OCI-LY3 (cell line): ENCODE results near the gene GABRR2.

Source experiments
- EZH2phosphoT487 ChIP-seq: fragments of 200-600 bp; shearing (Covaris generic); IDR thresholded peaks from 2 replicates; pipeline ENCODE4 v1.6.1; 2018; ENCODE audit warnings: antibody characterized with exemption, mixed run types, low read depth
- TF ChIP-seq, protein P1 (sequence below): fragments of 200-600, 300-600 bp; sonication (generic); IDR thresholded peaks from 2 replicates; pipeline ENCODE4 v1.5.1; 2014; ENCODE audit warnings: antibody characterized with exemption, low read length, low read depth

DNA sequence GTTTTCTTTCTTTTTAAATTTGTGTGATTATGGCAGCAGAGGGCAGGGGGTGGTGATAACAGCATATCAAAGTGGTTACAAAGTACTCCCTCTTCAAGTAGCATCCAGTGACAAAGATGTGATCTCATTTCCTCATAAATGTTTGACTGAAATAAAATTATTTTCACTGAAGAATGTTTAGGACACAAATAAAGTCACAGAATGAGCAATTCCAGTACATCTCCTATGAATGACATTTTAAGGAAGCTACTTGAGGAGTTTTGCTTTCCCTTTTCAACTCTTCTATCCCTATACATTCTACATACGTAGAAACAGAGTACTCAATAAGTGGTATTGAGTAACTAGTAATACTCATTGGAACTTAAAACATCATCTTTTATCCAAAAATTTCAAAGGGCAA, 13.9 kb upstream of the GABRR2 start:
- TF ChIP-seq, protein P1, sequence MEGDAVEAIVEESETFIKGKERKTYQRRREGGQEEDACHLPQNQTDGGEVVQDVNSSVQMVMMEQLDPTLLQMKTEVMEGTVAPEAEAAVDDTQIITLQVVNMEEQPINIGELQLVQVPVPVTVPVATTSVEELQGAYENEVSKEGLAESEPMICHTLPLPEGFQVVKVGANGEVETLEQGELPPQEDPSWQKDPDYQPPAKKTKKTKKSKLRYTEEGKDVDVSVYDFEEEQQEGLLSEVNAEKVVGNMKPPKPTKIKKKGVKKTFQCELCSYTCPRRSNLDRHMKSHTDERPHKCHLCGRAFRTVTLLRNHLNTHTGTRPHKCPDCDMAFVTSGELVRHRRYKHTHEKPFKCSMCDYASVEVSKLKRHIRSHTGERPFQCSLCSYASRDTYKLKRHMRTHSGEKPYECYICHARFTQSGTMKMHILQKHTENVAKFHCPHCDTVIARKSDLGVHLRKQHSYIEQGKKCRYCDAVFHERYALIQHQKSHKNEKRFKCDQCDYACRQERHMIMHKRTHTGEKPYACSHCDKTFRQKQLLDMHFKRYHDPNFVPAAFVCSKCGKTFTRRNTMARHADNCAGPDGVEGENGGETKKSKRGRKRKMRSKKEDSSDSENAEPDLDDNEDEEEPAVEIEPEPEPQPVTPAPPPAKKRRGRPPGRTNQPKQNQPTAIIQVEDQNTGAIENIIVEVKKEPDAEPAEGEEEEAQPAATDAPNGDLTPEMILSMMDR, result no peak
- TF ChIP-seq EZH2phosphoT487, result no peak
